Measurements from ENCODE around the gene JUNB.

Gene JUNB

GRCh38 chr19:12777217-12778016 is 13.9 kb upstream of the JUNB start (continued):
- TF ChIP-seq ZBTB20 (tag by site-specific recombination; IDR thresholded peaks at IDR 0.05) (no peak), ZNF280D (tag by site-specific recombination; IDR thresholded peaks at IDR 0.05) (no peak), ZNF174 (tag by site-specific recombination; IDR thresholded peaks at IDR 0.05) (no peak), ZNF23 (tag by site-specific recombination; IDR thresholded peaks at IDR 0.05; ENCODE audit: borderline replicate concordance) (no peak), ZNF544 (tag by site-specific recombination; IDR thresholded peaks at IDR 0.05) (no peak), ZNF324 (tag by site-specific recombination; IDR thresholded peaks at IDR 0.05) (peak; percentile 55; the same call in 1 of the 2 replicates), ZNF776 (tag by site-specific recombination; IDR thresholded peaks at IDR 0.05; ENCODE audit: borderline replicate concordance) (no peak), ZNF133 (tag by site-specific recombination; IDR thresholded peaks at IDR 0.05) (no peak), ZNF596 (tag by site-specific recombination; IDR thresholded peaks at IDR 0.05) (no peak), YY1 (tag by site-specific recombination; IDR thresholded peaks at IDR 0.05) (no peak; the same call in 1 of the 2 replicates), REST (tag by site-specific recombination; IDR thresholded peaks at IDR 0.05) (no peak), GFI1B (tag by site-specific recombination; IDR thresholded peaks at IDR 0.05) (no peak), ZNF121 (tag by site-specific recombination; IDR thresholded peaks at IDR 0.05) (no peak), ZNF350 (tag by site-specific recombination; IDR thresholded peaks at IDR 0.05) (no peak), KLF7 (tag by site-specific recombination; IDR thresholded peaks at IDR 0.05; ENCODE audit: borderline replicate concordance) (no peak), MZF1 (tag by site-specific recombination; IDR thresholded peaks at IDR 0.05; ENCODE audit: borderline replicate concordance) (no peak), ZFP37 (tag by site-specific recombination; IDR thresholded peaks at IDR 0.05) (0 out of 2 replicates have a peak, but pooled peaks have one; percentile 29), ZNF585B (tag by site-specific recombination; IDR thresholded peaks at IDR 0.05) (no peak), FEZF1 (tag by site-specific recombination; IDR thresholded peaks at IDR 0.05) (no peak), BCL11A (tag by site-specific recombination; IDR thresholded peaks at IDR 0.05; ENCODE audit: low read depth) (peak; percentile 26; the same call in 1 of the 2 replicates), ZNF830 (tag by site-specific recombination; IDR thresholded peaks at IDR 0.05; ENCODE audit: low read depth) (no peak), ZNF335 (tag by site-specific recombination; conservative IDR thresholded peaks at IDR 0.05) (peak; percentile 75)
- TF ChIP-seq, protein P1, sequence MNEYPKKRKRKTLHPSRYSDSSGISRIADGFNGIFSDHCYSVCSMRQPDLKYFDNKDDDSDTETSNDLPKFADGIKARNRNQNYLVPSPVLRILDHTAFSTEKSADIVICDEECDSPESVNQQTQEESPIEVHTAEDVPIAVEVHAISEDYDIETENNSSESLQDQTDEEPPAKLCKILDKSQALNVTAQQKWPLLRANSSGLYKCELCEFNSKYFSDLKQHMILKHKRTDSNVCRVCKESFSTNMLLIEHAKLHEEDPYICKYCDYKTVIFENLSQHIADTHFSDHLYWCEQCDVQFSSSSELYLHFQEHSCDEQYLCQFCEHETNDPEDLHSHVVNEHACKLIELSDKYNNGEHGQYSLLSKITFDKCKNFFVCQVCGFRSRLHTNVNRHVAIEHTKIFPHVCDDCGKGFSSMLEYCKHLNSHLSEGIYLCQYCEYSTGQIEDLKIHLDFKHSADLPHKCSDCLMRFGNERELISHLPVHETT (tag by site-specific recombination; IDR thresholded peaks at IDR 0.05), result no peak
- TF ChIP-seq, protein P2, sequence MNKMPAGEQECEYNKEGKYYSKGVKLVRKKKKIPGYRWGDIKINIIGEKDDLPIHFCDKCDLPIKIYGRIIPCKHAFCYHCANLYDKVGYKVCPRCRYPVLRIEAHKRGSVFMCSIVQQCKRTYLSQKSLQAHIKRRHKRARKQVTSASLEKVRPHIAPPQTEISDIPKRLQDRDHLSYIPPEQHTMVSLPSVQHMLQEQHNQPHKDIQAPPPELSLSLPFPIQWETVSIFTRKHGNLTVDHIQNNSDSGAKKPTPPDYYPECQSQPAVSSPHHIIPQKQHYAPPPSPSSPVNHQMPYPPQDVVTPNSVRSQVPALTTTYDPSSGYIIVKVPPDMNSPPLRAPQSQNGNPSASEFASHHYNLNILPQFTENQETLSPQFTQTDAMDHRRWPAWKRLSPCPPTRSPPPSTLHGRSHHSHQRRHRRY (tag by site-specific recombination; IDR thresholded peaks at IDR 0.05), result no peak
- TF ChIP-seq, protein P3, sequence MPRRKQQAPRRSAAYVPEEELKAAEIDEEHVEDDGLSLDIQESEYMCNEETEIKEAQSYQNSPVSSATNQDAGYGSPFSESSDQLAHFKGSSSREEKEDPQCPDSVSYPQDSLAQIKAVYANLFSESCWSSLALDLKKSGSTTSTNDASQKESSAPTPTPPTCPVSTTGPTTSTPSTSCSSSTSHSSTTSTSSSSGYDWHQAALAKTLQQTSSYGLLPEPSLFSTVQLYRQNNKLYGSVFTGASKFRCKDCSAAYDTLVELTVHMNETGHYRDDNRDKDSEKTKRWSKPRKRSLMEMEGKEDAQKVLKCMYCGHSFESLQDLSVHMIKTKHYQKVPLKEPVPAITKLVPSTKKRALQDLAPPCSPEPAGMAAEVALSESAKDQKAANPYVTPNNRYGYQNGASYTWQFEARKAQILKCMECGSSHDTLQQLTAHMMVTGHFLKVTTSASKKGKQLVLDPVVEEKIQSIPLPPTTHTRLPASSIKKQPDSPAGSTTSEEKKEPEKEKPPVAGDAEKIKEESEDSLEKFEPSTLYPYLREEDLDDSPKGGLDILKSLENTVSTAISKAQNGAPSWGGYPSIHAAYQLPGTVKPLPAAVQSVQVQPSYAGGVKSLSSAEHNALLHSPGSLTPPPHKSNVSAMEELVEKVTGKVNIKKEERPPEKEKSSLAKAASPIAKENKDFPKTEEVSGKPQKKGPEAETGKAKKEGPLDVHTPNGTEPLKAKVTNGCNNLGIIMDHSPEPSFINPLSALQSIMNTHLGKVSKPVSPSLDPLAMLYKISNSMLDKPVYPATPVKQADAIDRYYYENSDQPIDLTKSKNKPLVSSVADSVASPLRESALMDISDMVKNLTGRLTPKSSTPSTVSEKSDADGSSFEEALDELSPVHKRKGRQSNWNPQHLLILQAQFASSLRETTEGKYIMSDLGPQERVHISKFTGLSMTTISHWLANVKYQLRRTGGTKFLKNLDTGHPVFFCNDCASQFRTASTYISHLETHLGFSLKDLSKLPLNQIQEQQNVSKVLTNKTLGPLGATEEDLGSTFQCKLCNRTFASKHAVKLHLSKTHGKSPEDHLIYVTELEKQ (tag by site-specific recombination; IDR thresholded peaks at IDR 0.05; ENCODE audit: borderline replicate concordance), result no peak

Data from HEK293 (cell line).